H1 (cell line): Measurements from ENCODE around the gene ARCN1. TPM values are rescaled to one million over a fixed set of nuclear protein-coding genes. Genes with fewer than 3 reads are reported as not detected.

Experiments used
- CTCF ChIA-PET: fragments of 300-600 bp; sonication (Branson Sonifier 250); formaldehyde crosslinking; loops from one replicate; lab custom pipeline; 2021; ENCODE audit not compliant: partially characterized antibody; lab: Charles Lee
- POLR2A ChIA-PET: fragments of 300-600 bp; sonication (Branson Sonifier 250); formaldehyde crosslinking; loops from one replicate; lab custom pipeline; 2021; ENCODE audit warnings: inconsistent platforms; ENCODE audit not compliant: partially characterized antibody; lab: Charles Lee
- DNase-seq, 2 experiments: peaks; one replicate each; pipeline versions ENCODE4 v3.0.0 to v3.0.0-alpha.2; 2010 to 2022; ENCODE audit warnings: low spot score in 2 of 2, low read depth in 1 of 2, mixed read lengths in 1 of 2
- FAIRE-seq: peaks from 2 replicates; lab custom pipeline; 2011; peaks lifted over from hg19 to GRCh38; lab: Jason Lieb, UNC
- H2AFZ ChIP-seq: 2 replicates; pipeline ENCODE4 v1.8.1; 2012; ENCODE audit warnings: low read length, inconsistent platforms
- H2AK5ac ChIP-seq: 2 replicates; pipeline ENCODE4 v1.6.1; 2013; ENCODE audit warnings: low read depth, low read length
- H2BK120ac ChIP-seq: replicated peaks from 2 replicates; pipeline ENCODE3; 2013; ENCODE audit warnings: low read depth, low read length, inconsistent platforms
- H2BK12ac ChIP-seq: 2 replicates; pipeline ENCODE4 v1.6.1; 2013; ENCODE audit warnings: low read depth, low read length
- H2BK15ac ChIP-seq: 2 replicates; pipeline ENCODE4 v1.6.1; 2013; ENCODE audit warnings: low read length
- H2BK20ac ChIP-seq: 2 replicates; pipeline ENCODE4 v1.6.1; 2013; ENCODE audit warnings: low read length
- H2BK5ac ChIP-seq: 2 replicates; pipeline ENCODE4 v1.6.1; 2013; ENCODE audit warnings: low read depth, low read length
- H3K14ac ChIP-seq: 2 replicates; pipeline ENCODE4 v1.6.1; 2013; ENCODE audit warnings: inconsistent platforms; ENCODE audit not compliant: insufficient read length
- H3K18ac ChIP-seq: 2 replicates; pipeline ENCODE4 v1.6.1; 2013; ENCODE audit warnings: low read length; ENCODE audit errors: extremely low read depth
- H3K23ac ChIP-seq: 2 replicates; pipeline ENCODE4 v1.6.1; 2013; ENCODE audit warnings: inconsistent platforms; ENCODE audit not compliant: insufficient read length
- H3K23me2 ChIP-seq: 2 replicates; pipeline ENCODE4 v1.6.1; 2013; ENCODE audit warnings: low read depth, low read length
- H3K27ac ChIP-seq: 2 replicates; pipeline ENCODE4 v1.6.1; 2011; ENCODE audit warnings: low read depth, low read length, inconsistent platforms
- H3K27me3 ChIP-seq, 4 experiments: replicated peaks in 1 of 4; 1 replicate in 1 of 4; 2 replicates in 3 of 4; pipeline versions ENCODE4 v1.6.1 to v1.8.1; 2011 to 2013; ENCODE audit warnings: low read length in 3 of 4, mild to moderate bottlenecking in 3 of 4, inconsistent platforms in 2 of 4, mixed read lengths in 2 of 4, moderate library complexity in 1 of 4; ENCODE audit not compliant: control insufficient read depth in 3 of 4, insufficient read depth in 3 of 4; ENCODE audit errors: extremely low read depth in 1 of 4
- H3K36me3 ChIP-seq, 4 experiments: 2 replicates each; pipeline versions ENCODE4 v1.6.1 to v1.8.1; 2011 to 2013; ENCODE audit warnings: mild to moderate bottlenecking in 4 of 4, low read length in 3 of 4, moderate library complexity in 2 of 4, control low read depth in 1 of 4, inconsistent platforms in 1 of 4; ENCODE audit not compliant: insufficient read depth in 4 of 4, control insufficient read depth in 2 of 4
- H3K4ac ChIP-seq: replicated peaks from 2 replicates; pipeline ENCODE3; 2013; ENCODE audit warnings: low read length, low read depth, mixed read lengths, inconsistent platforms; ENCODE audit not compliant: insufficient read length
- H3K4me1 ChIP-seq, 4 experiments: replicated peaks in 1 of 4; 1 replicate in 1 of 4; 2 replicates in 3 of 4; pipeline versions ENCODE4 v1.6.1 to v1.8.1; 2011 to 2013; ENCODE audit warnings: low read length in 3 of 4, inconsistent platforms in 2 of 4, mixed read lengths in 1 of 4; ENCODE audit not compliant: insufficient read depth in 4 of 4, control insufficient read depth in 3 of 4
- H3K4me2 ChIP-seq, 2 experiments: 2 replicates each; pipeline versions ENCODE4 v1.6.1 to v1.8.1; 2011 to 2013; ENCODE audit warnings: low read depth in 2 of 2, low read length in 2 of 2, control low read depth in 1 of 2, inconsistent platforms in 1 of 2, mild to moderate bottlenecking in 1 of 2; ENCODE audit not compliant: insufficient read depth in 1 of 2
- H3K4me3 ChIP-seq, 4 experiments: fragments of 200-600, 300-600 bp in 1 of 4; sonication (generic), shearing (Covaris generic), sonication (Bioruptor Twin) in 1 of 4; 2 replicates each; pipeline versions ENCODE4 v1.5.1 to v1.8.1; 2011 to 2016; ENCODE audit warnings: low read length in 4 of 4, low read depth in 3 of 4, control low read depth in 2 of 4, inconsistent platforms in 2 of 4, mild to moderate bottlenecking in 2 of 4, mixed read lengths in 1 of 4, moderate library complexity in 1 of 4; ENCODE audit not compliant: insufficient read depth in 2 of 4; ENCODE audit errors: extremely low read depth in 1 of 4
- H3K56ac ChIP-seq: replicated peaks from 2 replicates; pipeline ENCODE3; 2013; ENCODE audit warnings: low read depth, mild to moderate bottlenecking, mixed read lengths, low read length, inconsistent platforms; ENCODE audit not compliant: insufficient read length
- H3K79me1 ChIP-seq: 2 replicates; pipeline ENCODE4 v1.6.1; 2013; ENCODE audit warnings: low read depth, low read length, control low read depth
- H3K79me2 ChIP-seq, 2 experiments: 2 replicates each; pipeline versions ENCODE4 v1.6.1 to v1.8.1; 2012 to 2013; ENCODE audit warnings: low read length in 2 of 2, mild to moderate bottlenecking in 2 of 2, inconsistent platforms in 1 of 2; ENCODE audit not compliant: insufficient read depth in 2 of 2, control insufficient read depth in 1 of 2
- H3K9ac ChIP-seq, 4 experiments: replicated peaks in 1 of 4; 1 replicate in 1 of 4; 2 replicates in 3 of 4; pipeline versions ENCODE4 v1.6.1 to v1.8.1; 2011 to 2013; ENCODE audit warnings: low read depth in 3 of 4, low read length in 3 of 4, control low read depth in 2 of 4, mild to moderate bottlenecking in 2 of 4, moderate library complexity in 2 of 4, inconsistent platforms in 1 of 4; ENCODE audit errors: extremely low read depth in 1 of 4
- H3K9me3 ChIP-seq, 2 experiments: 2 replicates each; pipeline versions ENCODE4 v1.6.1 to v1.8.1; 2012 to 2013; ENCODE audit warnings: mild to moderate bottlenecking in 2 of 2, moderate library complexity in 2 of 2, control low read depth in 1 of 2, inconsistent platforms in 1 of 2, low read depth in 1 of 2, low read length in 1 of 2, mixed read lengths in 1 of 2; ENCODE audit not compliant: insufficient read depth in 2 of 2
- H4K20me1 ChIP-seq, 2 experiments: replicated peaks in 1 of 2; 2 replicates each; pipeline versions ENCODE3 to v1.8.1; 2011 to 2013; ENCODE audit warnings: inconsistent platforms in 2 of 2, low read length in 2 of 2, mild to moderate bottlenecking in 1 of 2; ENCODE audit not compliant: insufficient read depth in 2 of 2, control insufficient read depth in 1 of 2
- H4K5ac ChIP-seq: 2 replicates; pipeline ENCODE4 v1.6.1; 2013; ENCODE audit warnings: low read length, low read depth, mixed read lengths, inconsistent platforms; ENCODE audit not compliant: insufficient read length
- H4K8ac ChIP-seq: 2 replicates; pipeline ENCODE4 v1.8.0; 2013; ENCODE audit warnings: mild to moderate bottlenecking, moderate library complexity, low read length, inconsistent platforms; ENCODE audit not compliant: insufficient read depth; ENCODE audit errors: extremely low read depth
- H4K91ac ChIP-seq: replicated peaks from 2 replicates; pipeline ENCODE3; 2013; ENCODE audit warnings: low read length, mixed read lengths, inconsistent platforms; ENCODE audit not compliant: insufficient read length
- CBX8 ChIP-seq: fragments of 300-800, 300-1000 bp; sonication (generic); IDR thresholded peaks from 2 replicates; pipeline ENCODE4 v1.7.1; 2016; ENCODE audit warnings: low read depth, low read length, borderline replicate concordance
- CTCF ChIP-seq, 3 experiments: IDR thresholded peaks; 1 replicate in 2 of 3; 2 replicates in 1 of 3; pipeline versions ENCODE4 v1.5.1 to v1.6.1; 2011; ENCODE audit warnings: low read length in 3 of 3, mild to moderate bottlenecking in 3 of 3, inconsistent platforms in 2 of 3, low read depth in 1 of 3, moderate library complexity in 1 of 3; ENCODE audit not compliant: insufficient read depth in 1 of 3; ENCODE audit errors: control extremely low read depth in 1 of 3
- RAD21 ChIP-seq, 2 experiments: IDR thresholded peaks in 1 of 2; conservative IDR thresholded peaks in 1 of 2; 2 replicates each; pipeline ENCODE4 v1.6.1; 2011; ENCODE audit warnings: low read depth in 2 of 2, low read length in 2 of 2, improper control_type of control experiment in 1 of 2, inconsistent platforms in 1 of 2, mild to moderate bottlenecking in 1 of 2, moderate library complexity in 1 of 2
- WGBS, 2 experiments: shearing (Covaris generic) in 1 of 2; methylation state at CpG; one replicate each; pipeline versions ENCODE4 v1.1.6 to v1.1.7; 2013 to 2015; ENCODE audit warnings: low lambda C conversion rate in 2 of 2, mixed read lengths in 2 of 2, inconsistent platforms in 1 of 2, low coverage in 1 of 2, missing lambda C conversion rate in 1 of 2; ENCODE audit not compliant: insufficient replicate concordance in 2 of 2, insufficient coverage in 1 of 2, insufficient read length in 1 of 2; ENCODE audit errors: extremely low coverage in 1 of 2, missing lambda C conversion rate in 1 of 2; 5-methylcytosine and 5-hydroxymethylcytosine counted together
- polyA plus RNA-seq, 7 experiments: library from polyadenylated mRNA; depleted of rRNA in 3 of 7; stranded (reverse) in 5 of 7; unstranded in 2 of 7; fragments of >200 nt in 5 of 7; fragments of 200-250 nt in 2 of 7; gene quantifications; 1 replicate in 5 of 7; 2 replicates in 1 of 7; 4 replicates in 1 of 7; pipeline versions ENCODE4 v1.2.1 to v1.2.3, GENCODE V29; 2011 to 2013; ENCODE audit warnings: missing spikeins in 2 of 7, mixed read lengths in 2 of 7
- total RNA-seq: library from RNA; stranded (reverse); fragmentation: NEBNext Ultra II Directional; extraction: Animal tissue kit (Norgen Biotek cat#: 25700); gene quantifications from 2 replicates; pipeline ENCODE4 v1.2.1, GENCODE V29; 2021

Gene ARCN1
- total and polyA plus RNA-seq, 2 of the 8 experiments (the other 6 are each of a cell fraction or from before 2014, with no cell fraction given): 132 to 146 TPM

DNA sequence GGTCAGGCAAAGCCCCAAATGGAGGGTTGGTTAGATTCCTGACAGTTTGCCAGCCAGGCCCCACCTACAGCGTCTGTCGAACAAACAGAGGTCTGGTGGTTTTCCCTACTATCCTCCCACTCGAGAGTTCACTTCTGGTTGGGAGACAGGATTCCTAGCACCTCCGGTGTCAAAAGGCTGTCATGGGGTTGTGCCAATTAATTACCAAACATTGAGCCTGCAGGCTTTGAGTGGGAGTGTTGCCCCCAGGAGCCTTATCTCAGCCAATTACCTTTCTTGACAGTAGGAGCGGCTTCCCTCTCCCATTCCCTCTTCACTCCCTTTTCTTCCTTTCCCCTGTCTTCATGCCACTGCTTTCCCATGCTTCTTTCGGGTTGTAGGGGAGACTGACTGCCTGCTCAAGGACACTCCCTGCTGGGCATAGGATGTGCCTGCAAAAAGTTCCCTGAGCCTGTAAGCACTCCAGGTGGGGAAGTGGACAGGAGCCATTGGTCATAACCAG, 49.6 kb upstream of the ARCN1 start:
- H3K27me3 ChIP-seq: no peaks in the 10 kb centered on the region
- H3K9me3 ChIP-seq: no peaks in the 10 kb centered on the region
- FAIRE-seq (no peak), DNase-seq (no peak)
- H4K20me1 ChIP-seq: peaks cover 0 to 7% of the 10 kb centered on the region in 2 experiments
- H3K79me1 ChIP-seq: no peaks in the 10 kb centered on the region
- ChIA-PET POLR2A (interaction anchor here (1.1 kb wide), 1 partner anchor 37 kb away, joined by 3 read pairs; no protein-coding TSS in a partner anchor), CTCF (interaction anchor here (0.5 to 1.2 kb wide), 5 partner anchors 13 to 53 kb away, joined by 3 read pairs; no protein-coding TSS in a partner anchor)
- no peak overlapping the region for H4K8ac ChIP-seq
- no peak overlapping the region for H3K27ac ChIP-seq
- 89% methylated on average over 6 of the region's 6 CpGs; no CpG with 5 or more reads in 1 of the 2 experiments for WGBS, 2 experiments
- H3K36me3 ChIP-seq: peaks cover 9 to 63% (median 57%) of the 10 kb centered on the region in 4 experiments
- no peak overlapping the region for H3K23ac ChIP-seq
- no peaks in the 10 kb centered on the region for H3K4me1 ChIP-seq
- no peak overlapping the region for H3K14ac ChIP-seq
- no peak overlapping the region for H3K9ac ChIP-seq
- H3K4ac ChIP-seq: no peak overlapping the region
- no peak overlapping the region for H2BK20ac ChIP-seq
- no peak overlapping the region for H2AFZ ChIP-seq
- no peak overlapping the region for H3K18ac ChIP-seq
- H3K79me2 ChIP-seq: no peaks in the 10 kb centered on the region
- no peak overlapping the region for H2BK12ac ChIP-seq
- no peak overlapping the region for H4K91ac ChIP-seq
- no peak overlapping the region for H3K56ac ChIP-seq
- no peak overlapping the region for H2BK120ac ChIP-seq
- H2BK5ac ChIP-seq: no peak overlapping the region
- no peak overlapping the region for H2BK15ac ChIP-seq
- no peak overlapping the region for H2AK5ac ChIP-seq
- no peak overlapping the region for H3K4me2 ChIP-seq
- no peak overlapping the region for H3K4me3 ChIP-seq
- H4K5ac ChIP-seq: no peak overlapping the region
- H3K23me2 ChIP-seq: no peaks in the 10 kb centered on the region
- TF ChIP-seq RAD21 (IDR thresholded peaks at IDR 0.05 in 1 of 2, conservative IDR thresholded peaks at IDR 0.05 in 1 of 2; ENCODE audit: low read depth in 2 of 2, low read length in 2 of 2) (peak; percentile 39 to 47; a peak in 3 of 4 replicates), CTCF (IDR thresholded peaks at IDR 0.05; ENCODE audit: control extremely low read depth in 1 of 3, insufficient read depth in 1 of 3, low read depth in 1 of 3, low read length in 3 of 3) (peak; percentile 38 to 58 (median 51)), CBX8 (no peak)
